ENCODE results near the gene PRKCE. TPM values are rescaled to one million over a fixed set of nuclear protein-coding genes. Genes with fewer than 3 reads are reported as not detected.
"Not testable (repeated sequence)": the region's sequence is repeated elsewhere in the genome, so short reads cannot be mapped to it uniquely, and the experiment has no call there.

Gene PRKCE
- total RNA-seq, 1 donor from 2014 or later, result 11.7 TPM

GRCh38 chr2:46210063-46210462 is 558.6 kb downstream of the PRKCE start:
- Mint-ChIP-seq H3K4me3 (no peak overlapping the region), H3K9me3 (peaks cover 41% of the 10 kb centered on the region), H3K27me3 (ENCODE audit: insufficient read depth) (peaks cover 31% of the 10 kb centered on the region), H3K4me1 (ENCODE audit: low read depth) (no peaks in the 10 kb centered on the region), H3K36me3 (ENCODE audit: low read depth) (peaks cover 1% of the 10 kb centered on the region), H3K27ac (no peak overlapping the region)
- intact Hi-C loops (cut with micrococcal nuclease), result no loop called here
- no peak for DNase-seq (ENCODE audit: low spot score)

GRCh38 chr2:46211461-46211860 is 560.0 kb downstream of the PRKCE start:
- intact Hi-C loops (cut with micrococcal nuclease), result no loop called here
- Mint-ChIP-seq H3K4me1 (ENCODE audit: low read depth) (no peaks in the 10 kb centered on the region), H3K4me3 (no peak overlapping the region), H3K36me3 (ENCODE audit: low read depth) (peaks cover 1% of the 10 kb centered on the region), H3K9me3 (peaks cover 48% of the 10 kb centered on the region), H3K27me3 (ENCODE audit: insufficient read depth) (peaks cover 30% of the 10 kb centered on the region), H3K27ac (no peak overlapping the region)
- no peak for DNase-seq (ENCODE audit: low spot score)

DNA sequence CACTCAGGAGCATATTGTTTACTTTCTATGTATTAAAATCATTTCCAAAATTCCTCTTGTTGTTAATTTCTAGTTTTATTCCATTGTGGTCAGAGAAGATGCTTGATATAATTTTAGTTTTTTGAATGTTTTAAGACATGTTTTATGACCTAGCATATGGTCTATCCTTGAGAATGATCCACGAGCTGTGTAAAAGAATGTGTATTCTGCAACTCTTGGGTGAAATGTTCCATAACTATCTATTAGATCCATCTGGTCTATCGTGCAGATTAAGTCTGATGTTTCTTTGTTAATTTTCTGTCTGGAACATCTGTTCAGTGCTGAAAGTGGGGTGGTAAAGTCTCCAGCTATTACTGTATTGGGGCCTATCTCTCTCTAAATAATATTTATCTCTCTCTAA is 562.4 kb downstream of the PRKCE start:
- no peaks in the 10 kb centered on the region for H3K4me1 Mint-ChIP-seq (ENCODE audit: low read depth)
- peaks cover 42% of the 10 kb centered on the region for H3K9me3 Mint-ChIP-seq
- intact Hi-C loops (cut with micrococcal nuclease), result no loop called here
- no peak overlapping the region for H3K4me3 Mint-ChIP-seq
- no peak for DNase-seq (ENCODE audit: low spot score)
- no peaks in the 10 kb centered on the region for H3K36me3 Mint-ChIP-seq (ENCODE audit: low read depth)
- peaks cover 27% of the 10 kb centered on the region for H3K27me3 Mint-ChIP-seq (ENCODE audit: insufficient read depth)
- H3K27ac Mint-ChIP-seq, result no peak overlapping the region

DNA sequence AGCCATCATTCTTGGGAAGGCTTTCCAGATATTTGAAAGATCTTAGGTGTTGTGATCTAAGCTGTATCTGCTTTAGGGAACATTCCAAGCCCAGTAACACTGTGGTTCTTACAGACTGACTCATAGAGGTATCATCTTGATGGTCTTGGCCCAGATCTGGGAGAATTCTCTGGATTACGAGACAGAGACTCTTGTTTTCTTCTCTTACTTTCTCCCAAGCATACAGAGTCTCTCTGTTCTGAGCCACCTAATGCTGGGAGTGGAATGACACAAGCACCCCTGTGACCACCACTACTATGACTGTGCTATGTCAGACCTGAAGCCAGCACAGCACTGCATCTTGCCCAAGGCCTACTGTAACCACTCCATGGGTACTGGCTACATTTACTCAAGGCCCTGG is 564.7 kb downstream of the PRKCE start:
- no peak for DNase-seq (ENCODE audit: low spot score)
- no peak overlapping the region for H3K4me3 Mint-ChIP-seq
- intact Hi-C loops (cut with micrococcal nuclease), result no loop called here
- H3K27me3 Mint-ChIP-seq (ENCODE audit: insufficient read depth), result peaks cover 17% of the 10 kb centered on the region
- H3K4me1 Mint-ChIP-seq (ENCODE audit: low read depth), result peaks cover 9% of the 10 kb centered on the region
- H3K36me3 Mint-ChIP-seq (ENCODE audit: low read depth), result no peaks in the 10 kb centered on the region
- no peak overlapping the region for H3K27ac Mint-ChIP-seq
- peaks cover 37% of the 10 kb centered on the region for H3K9me3 Mint-ChIP-seq

GRCh38 chr2:46223514-46223913 is 572.0 kb downstream of the PRKCE start:
- Mint-ChIP-seq H3K9me3 (peaks cover 22% of the 10 kb centered on the region), H3K4me1 (ENCODE audit: low read depth) (peaks cover 45% of the 10 kb centered on the region), H3K27me3 (ENCODE audit: insufficient read depth) (peaks cover 18% of the 10 kb centered on the region)
- H3K36me3 Mint-ChIP-seq (ENCODE audit: low read depth); DNase-seq (ENCODE audit: low spot score); H3K27ac Mint-ChIP-seq; H3K4me3 Mint-ChIP-seq; intact Hi-C loops (cut with micrococcal nuclease): not testable (repeated sequence)

DNA sequence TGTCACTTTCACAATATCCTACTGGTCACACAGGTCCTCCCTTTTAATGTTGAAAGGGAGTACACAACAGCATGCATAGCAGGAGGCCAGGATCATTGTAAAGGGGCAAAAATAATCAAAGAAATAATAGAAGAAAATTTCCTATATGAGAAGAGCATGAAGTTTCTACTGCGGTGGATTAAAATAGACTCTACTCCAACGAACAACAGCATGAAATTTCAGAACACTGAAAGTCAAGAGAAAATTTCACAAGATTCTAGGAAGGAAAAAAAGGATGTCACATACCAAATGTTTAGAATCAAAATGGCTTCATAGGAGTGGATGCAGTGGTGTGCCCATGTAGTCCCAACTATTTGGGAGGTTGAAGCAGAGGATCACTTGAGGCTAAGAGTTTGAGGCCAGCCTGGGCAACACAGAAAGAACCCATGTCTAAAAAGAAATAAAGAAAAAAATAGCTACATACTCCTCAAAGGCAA is 573.7 kb downstream of the PRKCE start:
- peaks cover 19% of the 10 kb centered on the region for H3K27me3 Mint-ChIP-seq (ENCODE audit: insufficient read depth)
- H3K4me3 Mint-ChIP-seq, result no peak overlapping the region
- H3K36me3 Mint-ChIP-seq (ENCODE audit: low read depth), result no peaks in the 10 kb centered on the region
- intact Hi-C loops (cut with micrococcal nuclease), result no loop called here
- peaks cover 52% of the 10 kb centered on the region for H3K4me1 Mint-ChIP-seq (ENCODE audit: low read depth)
- peaks cover 12% of the 10 kb centered on the region for H3K9me3 Mint-ChIP-seq
- DNase-seq (ENCODE audit: low spot score), result no peak
- no peak overlapping the region for H3K27ac Mint-ChIP-seq

GRCh38 chr2:46225730-46226129 is 574.3 kb downstream of the PRKCE start:
- peaks cover 12% of the 10 kb centered on the region for H3K9me3 Mint-ChIP-seq
- H3K4me1 Mint-ChIP-seq (ENCODE audit: low read depth), result peaks cover 57% of the 10 kb centered on the region
- intact Hi-C loops (cut with micrococcal nuclease), result no loop called here
- peaks cover 19% of the 10 kb centered on the region for H3K27me3 Mint-ChIP-seq (ENCODE audit: insufficient read depth)
- H3K27ac Mint-ChIP-seq, result no peak overlapping the region
- no peaks in the 10 kb centered on the region for H3K36me3 Mint-ChIP-seq (ENCODE audit: low read depth)
- DNase-seq (ENCODE audit: low spot score), result no peak
- H3K4me3 Mint-ChIP-seq, result no peak overlapping the region

- H3K27ac Mint-ChIP-seq, result no peak overlapping the region
- H3K4me3 Mint-ChIP-seq, result no peak overlapping the region
- intact Hi-C loops (cut with micrococcal nuclease), result no loop called here
- DNase-seq (ENCODE audit: low spot score), result no peak
- H3K9me3 Mint-ChIP-seq, result peaks cover 8% of the 10 kb centered on the region
- no peaks in the 10 kb centered on the region for H3K36me3 Mint-ChIP-seq (ENCODE audit: low read depth)
- H3K27me3 Mint-ChIP-seq (ENCODE audit: insufficient read depth), result peaks cover 14% of the 10 kb centered on the region
- H3K4me1 Mint-ChIP-seq (ENCODE audit: low read depth), result peaks cover 64% of the 10 kb centered on the region
These were observed 575.1 kb downstream of the PRKCE start for GRCh38 chr2:46226620-46227019.

GRCh38 chr2:46227022-46227421 is 575.5 kb downstream of the PRKCE start:
- H3K9me3 Mint-ChIP-seq, result peaks cover 8% of the 10 kb centered on the region
- intact Hi-C loops (cut with micrococcal nuclease), result no loop called here
- H3K4me3 Mint-ChIP-seq, result no peak overlapping the region
- H3K4me1 Mint-ChIP-seq (ENCODE audit: low read depth), result peaks cover 68% of the 10 kb centered on the region
- no peaks in the 10 kb centered on the region for H3K36me3 Mint-ChIP-seq (ENCODE audit: low read depth)
- DNase-seq (ENCODE audit: low spot score), result no peak
- no peak overlapping the region for H3K27ac Mint-ChIP-seq
- peaks cover 13% of the 10 kb centered on the region for H3K27me3 Mint-ChIP-seq (ENCODE audit: insufficient read depth)

- H3K4me1 Mint-ChIP-seq (ENCODE audit: low read depth), result peaks cover 68% of the 10 kb centered on the region
- no peak overlapping the region for H3K4me3 Mint-ChIP-seq
- no peak overlapping the region for H3K27ac Mint-ChIP-seq
- H3K9me3 Mint-ChIP-seq, result peaks cover 8% of the 10 kb centered on the region
- DNase-seq (ENCODE audit: low spot score), result no peak
- no peaks in the 10 kb centered on the region for H3K36me3 Mint-ChIP-seq (ENCODE audit: low read depth)
- intact Hi-C loops (cut with micrococcal nuclease), result loop anchor here (2.0 kb wide), 2 partner anchors 41 to 69 kb away; partner anchors contain the start of gene EPAS1
- H3K27me3 Mint-ChIP-seq (ENCODE audit: insufficient read depth), result peaks cover 10% of the 10 kb centered on the region
These were observed 576.3 kb downstream of the PRKCE start for GRCh38 chr2:46227674-46228289.

DNA sequence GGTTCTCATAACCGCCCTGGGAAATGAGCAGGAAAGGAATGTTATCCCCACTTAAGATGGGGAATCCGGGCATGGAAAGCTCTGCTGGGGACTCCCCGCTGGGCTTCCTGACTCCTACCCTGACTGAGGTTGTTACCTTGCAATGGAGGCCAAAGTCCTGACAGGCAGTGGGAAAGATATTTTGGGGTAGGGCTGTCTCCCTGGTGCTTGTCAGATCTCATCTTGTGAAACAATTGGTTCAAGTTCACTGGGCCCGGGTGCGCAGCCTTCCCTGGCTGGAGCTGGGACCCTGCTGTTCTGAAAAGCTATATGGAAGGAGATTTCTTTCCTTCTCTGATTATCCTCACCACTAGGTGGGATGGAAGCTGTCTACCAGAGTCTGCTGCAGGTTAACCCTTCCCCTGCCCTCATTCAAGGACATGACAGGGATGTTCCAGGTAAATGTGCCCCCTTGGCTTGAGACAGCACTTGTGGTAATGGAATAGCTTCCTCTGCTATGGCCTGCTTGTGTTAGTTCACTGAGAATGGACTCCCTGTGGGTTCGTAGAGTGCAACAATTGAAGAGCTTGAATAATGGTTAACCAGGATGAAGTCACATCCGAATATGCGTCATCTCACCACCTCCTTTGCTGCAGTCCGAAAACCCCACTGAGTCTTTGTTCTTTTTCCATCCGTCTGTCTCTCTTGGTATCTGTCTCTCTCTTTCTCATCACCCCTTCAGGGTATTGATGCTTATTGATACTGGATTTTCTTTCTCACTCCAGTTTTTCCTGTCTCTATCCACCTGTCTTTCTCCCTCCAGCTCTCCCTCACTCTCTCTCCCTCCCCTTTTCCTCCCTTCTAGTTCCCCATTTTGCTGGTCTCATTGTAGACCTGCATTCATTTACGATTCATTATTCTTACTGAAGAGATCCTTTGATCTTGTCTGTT is 577.9 kb downstream of the PRKCE start:
- no peaks in the 10 kb centered on the region for H3K9me3 Mint-ChIP-seq
- H3K27me3 Mint-ChIP-seq (ENCODE audit: insufficient read depth), result peaks cover 9% of the 10 kb centered on the region
- DNase-seq (ENCODE audit: low spot score), result peak; percentile 38
- no peaks in the 10 kb centered on the region for H3K36me3 Mint-ChIP-seq (ENCODE audit: low read depth)
- H3K27ac Mint-ChIP-seq, result peak overlapping the region; percentile 90
- H3K4me1 Mint-ChIP-seq (ENCODE audit: low read depth), result peaks cover 56% of the 10 kb centered on the region
- peak overlapping the region; percentile 53 for H3K4me3 Mint-ChIP-seq
- intact Hi-C loops (cut with micrococcal nuclease), result loop anchor here (1.0 to 2.0 kb wide), 3 partner anchors 10 to 67 kb away; partner anchors contain the start of gene EPAS1

DNA sequence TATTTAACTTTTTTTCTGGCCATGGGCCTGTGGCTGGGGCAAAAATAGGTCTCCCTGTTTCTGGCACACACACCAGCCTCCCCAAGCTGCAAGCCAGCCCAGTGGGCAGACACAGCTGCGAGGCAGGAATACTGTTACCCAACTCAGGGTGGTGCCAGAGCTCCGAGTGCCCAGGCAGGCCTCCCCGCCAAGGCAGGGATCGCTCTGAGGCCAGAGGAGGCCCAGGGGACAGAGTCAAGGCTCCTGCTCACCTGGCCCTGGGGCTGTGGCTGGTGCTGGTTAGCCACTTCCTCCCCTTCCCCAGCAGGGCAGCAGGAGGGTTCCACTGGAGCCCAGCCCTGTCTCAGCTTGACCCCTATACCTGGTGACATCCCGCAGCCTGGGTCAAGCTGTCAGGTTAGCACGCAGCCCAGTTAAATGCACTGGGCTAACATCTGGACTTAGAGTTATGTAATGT is 578.7 kb downstream of the PRKCE start:
- intact Hi-C loops (cut with micrococcal nuclease), result no loop called here
- Mint-ChIP-seq H3K4me3 (no peak overlapping the region), H3K36me3 (ENCODE audit: low read depth) (no peaks in the 10 kb centered on the region), H3K9me3 (no peaks in the 10 kb centered on the region), H3K27me3 (ENCODE audit: insufficient read depth) (peaks cover 9% of the 10 kb centered on the region), H3K27ac (peak overlapping the region; percentile 90), H3K4me1 (ENCODE audit: low read depth) (peaks cover 48% of the 10 kb centered on the region)
- DNase-seq (ENCODE audit: low spot score), result no peak

Data from activated T-helper 1 cell treated with anti-CD3 and anti-CD28 coated beads, Interleukin-12 subunit alpha, Interleukin-12 subunit beta, Interleukin-2, Interleukin-4 antibody, amounts not matched to agents 30 ng/mL and 10 ng/mL and 1 ng/mL, durations not matched to agents 14 hours and 24 hours and 36 hours (primary cell).